HepG2 (cell line): Measurements from ENCODE around the gene TMEM184B. TPM values are rescaled to one million over a fixed set of nuclear protein-coding genes. Genes with fewer than 3 reads are reported as not detected.
A peak's percentile ranks its signal among the peaks of the same experiment; 100 is the strongest.

Experiments
- ATAC-seq: fragments of 200-7000 bp; cut with Tn5 transposase; 3 replicates; pipeline ENCODE4 v1.9.1; 2020; ENCODE audit warnings: mild to moderate bottlenecking, moderate library complexity
- BruUV-seq: library from RNA; stranded (reverse); fragments of 400-500 nt; replicated peaks from 2 replicates; lab custom pipeline; 2021; lab: Mats Ljungman, UMichigan
- CTCF ChIA-PET: fragments of 300-600 bp; formaldehyde crosslinking; extraction: SDS; loops from one replicate; lab custom pipeline; 2021; ENCODE audit warnings: low total read pairs, inconsistent platforms, low intra/inter-chr PET ratio; lab: Yijun Ruan, JAX
- POLR2A ChIA-PET: fragments of 350-600 bp; sonication (Branson Sonifier 250); formaldehyde crosslinking; loops from one replicate; lab custom pipeline; 2020; ENCODE audit warnings: antibody characterized with exemption, inconsistent platforms; lab: Yijun Ruan, JAX
- DNase-seq: peaks from one replicate; pipeline ENCODE4 v3.0.0-alpha.2; 2015; ENCODE audit warnings: low spot score
- FAIRE-seq: peaks from 3 replicates; lab custom pipeline; 2011; peaks lifted over from hg19 to GRCh38; lab: Jason Lieb, UNC
- H2AFZ ChIP-seq: one replicate; pipeline ENCODE4 v1.6.1; 2011; ENCODE audit warnings: low read length, inconsistent platforms
- H3K27ac ChIP-seq: fragments of 300-600 bp; 3 replicates; pipeline ENCODE4 v1.8.0; 2011; ENCODE audit warnings: mixed run types, mild to moderate bottlenecking, mixed read lengths, low read length, inconsistent platforms; ENCODE audit not compliant: insufficient read depth; ENCODE audit errors: extremely low read length
- H3K27me3 ChIP-seq, 2 experiments: fragments of 200-600 bp in 1 of 2; 2 replicates in 1 of 2; 3 replicates in 1 of 2; pipeline versions ENCODE4 v1.6.0 to v1.8.0; 2011; ENCODE audit warnings: low read length in 2 of 2, mild to moderate bottlenecking in 2 of 2, moderate library complexity in 2 of 2, inconsistent platforms in 1 of 2; ENCODE audit not compliant: insufficient read depth in 2 of 2, control insufficient read depth in 1 of 2
- H3K36me3 ChIP-seq, 2 experiments: fragments of 200-600 bp in 1 of 2; replicated peaks in 1 of 2; 2 replicates in 1 of 2; 3 replicates in 1 of 2; pipeline versions ENCODE4 v1.5.1 to v1.8.0; 2011; ENCODE audit warnings: low read length in 2 of 2, inconsistent platforms in 1 of 2; ENCODE audit not compliant: insufficient read depth in 2 of 2, control insufficient read depth in 1 of 2
- H3K4me1 ChIP-seq: 2 replicates; pipeline ENCODE4 v1.5.1; 2012; ENCODE audit warnings: low read length, inconsistent platforms; ENCODE audit not compliant: insufficient read depth
- H3K4me2 ChIP-seq: 2 replicates; pipeline ENCODE4 v1.6.0; 2011; ENCODE audit warnings: low read depth, low read length, inconsistent platforms
- H3K4me3 ChIP-seq, 3 experiments: fragments of 200-600 bp in 1 of 3; sonication (generic), shearing (Covaris generic) in 1 of 3; replicated peaks in 1 of 3; 2 replicates each; pipeline ENCODE4 v1.5.1; 2011 to 2016; ENCODE audit warnings: low read length in 3 of 3, inconsistent platforms in 2 of 3, low read depth in 2 of 3, mild to moderate bottlenecking in 2 of 3, control low read depth in 1 of 3, mixed read lengths in 1 of 3; ENCODE audit not compliant: insufficient read depth in 1 of 3
- H3K79me2 ChIP-seq: one replicate; pipeline ENCODE4 v1.6.1; 2011; ENCODE audit warnings: low read length, inconsistent platforms; ENCODE audit not compliant: insufficient read depth
- H3K9ac ChIP-seq: 2 replicates; pipeline ENCODE4 v1.6.0; 2011; ENCODE audit warnings: mild to moderate bottlenecking, low read depth, low read length, inconsistent platforms; ENCODE audit not compliant: insufficient read depth
- H3K9me3 ChIP-seq: 2 replicates; pipeline ENCODE4 v1.5.1; 2012; ENCODE audit warnings: mild to moderate bottlenecking, low read length
- H4K20me1 ChIP-seq: 2 replicates; pipeline ENCODE4 v1.6.0; 2011; ENCODE audit warnings: inconsistent platforms, mild to moderate bottlenecking, low read length, moderate library complexity; ENCODE audit not compliant: insufficient read depth
- ADNP ChIP-seq: sonication (generic); formaldehyde crosslinking; IDR thresholded peaks from 2 replicates; pipeline ENCODE4 v1.4.0; 2020; ENCODE audit warnings: missing genetic modification reagents
- ATF1 ChIP-seq: IDR thresholded peaks from 2 replicates; pipeline ENCODE4 v1.6.1; 2016; ENCODE audit warnings: mild to moderate bottlenecking, control low read depth
- CEBPG ChIP-seq: IDR thresholded peaks from 2 replicates; pipeline ENCODE4 v1.6.1; 2016
- DR1 ChIP-seq: sonication (generic); formaldehyde crosslinking; IDR thresholded peaks from 2 replicates; pipeline ENCODE4 v1.8.0; 2021; ENCODE audit warnings: mild to moderate bottlenecking, missing genetic modification reagents, inconsistent platforms
- FOXO1 ChIP-seq: sonication (generic); formaldehyde crosslinking; IDR thresholded peaks from 2 replicates; pipeline ENCODE4 v1.4.0; 2020; ENCODE audit warnings: missing genetic modification reagents
- MIER2 ChIP-seq: IDR thresholded peaks from 2 replicates; pipeline ENCODE4 v1.6.1; 2016; ENCODE audit warnings: missing biosample characterization, missing genetic modification reagents
- ZBTB34 ChIP-seq: sonication (generic); formaldehyde crosslinking; IDR thresholded peaks from 2 replicates; pipeline ENCODE4 v1.8.0; 2022; ENCODE audit warnings: mild to moderate bottlenecking, missing genetic modification reagents
- ZGPAT ChIP-seq: IDR thresholded peaks from 2 replicates; pipeline ENCODE4 v1.6.1; 2016; ENCODE audit warnings: mild to moderate bottlenecking
- ZNF335 ChIP-seq: sonication (generic); formaldehyde crosslinking; IDR thresholded peaks from 2 replicates; pipeline ENCODE4 v1.4.0; 2020; ENCODE audit warnings: missing genetic modification reagents
- ZNF354B ChIP-seq: sonication (generic); formaldehyde crosslinking; IDR thresholded peaks from 2 replicates; pipeline ENCODE4 v1.8.0; 2022; ENCODE audit warnings: mild to moderate bottlenecking, missing genetic modification reagents
- ZNF609 ChIP-seq: sonication (generic); formaldehyde crosslinking; IDR thresholded peaks from 2 replicates; pipeline ENCODE4 v1.4.0; 2020; ENCODE audit warnings: mild to moderate bottlenecking, missing genetic modification reagents, borderline replicate concordance
- WGBS: methylation state at CpG from one replicate; pipeline ENCODE4 v1.1.6; 2017; ENCODE audit warnings: low lambda C conversion rate; 5-methylcytosine and 5-hydroxymethylcytosine counted together
- in situ Hi-C: cut with HindIII; loops from 2 replicates; pipeline ENCODE4 v1.10.0; 2017; ENCODE audit warnings: low pct_unique_long_range_greater_than_20kb; ENCODE audit not compliant: extremely low pct_ligation_motif_present
- intact Hi-C: fragments of 100-400 bp; cut with micrococcal nuclease; formaldehyde crosslinking; loops from one replicate; pipeline ENCODE4 v1.10.0; 2022; ENCODE audit not compliant: unreplicated experiment
- polyA plus RNA-seq, 8 experiments: library from polyadenylated mRNA; depleted of rRNA in 3 of 8; stranded (reverse) in 7 of 8; unstranded in 1 of 8; fragments of >200 nt; fragmentation: Illumina TruSeq in 4 of 8; extraction: Trizol in 4 of 8; gene quantifications; 2 replicates each; pipeline versions ENCODE4 v1.2.1 to v1.2.3, GENCODE V29; 2011 to 2016; ENCODE audit warnings: low read depth in 4 of 8, missing spikeins in 1 of 8, mixed read lengths in 1 of 8; ENCODE audit not compliant: insufficient read depth in 1 of 8
- total RNA-seq, 5 experiments: library from RNA; depleted of rRNA; stranded (reverse); fragments of >200 nt; fragmentation: Illumina TruSeq; extraction: Trizol; gene quantifications; 2 replicates each; pipeline ENCODE4 v1.2.3, GENCODE V29; 2016; ENCODE audit warnings: low read depth in 1 of 5

TMEM184B gene
- total and polyA plus RNA-seq, 2 of the 13 experiments (the other 11 are each of a cell fraction or from before 2014, with no cell fraction given), result 15.9 to 16.0 TPM

GRCh38 chr22:38309614-38310517 is 37.1 kb upstream of the TMEM184B start (continued):
- peak; percentile 71; the same call in 1 of the 2 replicates for TF ChIP-seq ZBTB34
- TF ChIP-seq ZNF354B (CRISPR knock-in tag), result no peak
- peak; percentile 78 for TF ChIP-seq FOXO1 (CRISPR knock-in tag)
- peak; percentile 82 for TF ChIP-seq ZGPAT
- TF ChIP-seq ADNP (CRISPR knock-in tag), result no peak
- TF ChIP-seq CEBPG, result peak; percentile 30; the same call in 1 of the 2 replicates
- TF ChIP-seq, all 625 proteins: peak for 155

GRCh38 chr22:38308791-38309498 is 36.1 kb upstream of the TMEM184B start:
- in situ Hi-C loops, result no loop called here
- Histone ChIP-seq H3K27me3 (no peaks in the 10 kb centered on the region), H3K9me3 (no peaks in the 10 kb centered on the region), H4K20me1 (peaks cover 83% of the 10 kb centered on the region), H3K4me2 (no peak overlapping the region), H3K79me2 (peaks cover 91% of the 10 kb centered on the region), H3K36me3 (peaks cover 13 to 36% of the 10 kb centered on the region in 2 experiments), H2AFZ (no peak overlapping the region), H3K4me1 (peaks cover 72% of the 10 kb centered on the region), H3K4me3 (no peak overlapping the region; a peak in 1 of 6 replicates), H3K27ac (peak overlapping the region; percentile 72), H3K9ac (peak overlapping the region; percentile 15; the same call in 1 of the 2 replicates)
- no peak for DNase-seq
- ChIA-PET POLR2A (interaction anchor here (1.5 to 2.3 kb wide), 2 partner anchors 9 to 25 kb away, joined by 4 to 13 read pairs; no protein-coding TSS in a partner anchor), CTCF (no interaction called here)
- TF ChIP-seq DR1, result no peak
- TF ChIP-seq ZNF609 (CRISPR knock-in tag), result no peak
- no peak for TF ChIP-seq MIER2 (CRISPR knock-in tag)
- TF ChIP-seq ATF1 (CRISPR knock-in tag), result 0 out of 2 replicates have a peak, but pooled peaks have one; percentile 10
- TF ChIP-seq ZNF335 (CRISPR knock-in tag), result peak; percentile 11; the same call in 1 of the 2 replicates
- WGBS, result 74% methylated on average over 10 of the region's 10 CpGs
- BruUV-seq, result no TSS peak
- FAIRE-seq, result no peak
- intact Hi-C loops, result no loop called here
- peak; percentile 27 for ATAC-seq
